Smooth muscle cell of the brain vasculature (primary cell): Measurements from ENCODE around the gene PCDHA12.
"Not testable (repeated sequence)": the region's sequence is repeated elsewhere in the genome, so short reads cannot be mapped to it uniquely, and the experiment has no call there.

Experiments used
- DNase-seq: peaks from one replicate; pipeline ENCODE4 v3.0.0-alpha.2; 2012; ENCODE audit warnings: low read depth, low spot score

PCDHA12 gene

GRCh38 chr5:140857987-140858240, 17.2 kb upstream of the PCDHA12 start:
- no peak for DNase-seq

GRCh38 chr5:140862441-140863295, 12.4 kb upstream of the PCDHA12 start:
- DNase-seq, result no peak

- DNase-seq, result no peak
Observed at GRCh38 chr5:140868721-140869554, 6.2 kb upstream of the PCDHA12 start, which contains the start of gene PCDHA11. Gene PCDHA11 (plus strand): TSS chr5:140868957. CDS start chr5:140869104, 147 bp downstream.

GRCh38 chr5:140869555-140869886, 5.6 kb upstream of the PCDHA12 start:
- DNase-seq, result no peak

- no peak for DNase-seq
Observed at GRCh38 chr5:140870221-140871201, 4.6 kb upstream of the PCDHA12 start.

GRCh38 chr5:140876541-140877261, 1.6 kb downstream of the PCDHA12 start:
- DNase-seq, result not testable (repeated sequence)

GRCh38 chr5:140877262-140877581, 2.1 kb downstream of the PCDHA12 start:
- DNase-seq, result no peak

GRCh38 chr5:140881889-140882590, 6.9 kb downstream of the PCDHA12 start, which contains the start of gene PCDHA13:
Gene PCDHA13 (plus strand): TSS chr5:140882124. CDS start chr5:140882269, 145 bp downstream.
- no peak for DNase-seq

- no peak for DNase-seq
Observed at GRCh38 chr5:140882591-140882899, 7.4 kb downstream of the PCDHA12 start.

GRCh38 chr5:140883373-140883772, 8.3 kb downstream of the PCDHA12 start:
- DNase-seq, result no peak

GRCh38 chr5:140883927-140884697, 9.0 kb downstream of the PCDHA12 start:
- no peak for DNase-seq

- no peak for DNase-seq
Observed at GRCh38 chr5:140916325-140916724, 41.2 kb downstream of the PCDHA12 start.

- DNase-seq, result no peak
Observed at GRCh38 chr5:140923601-140924000, 48.5 kb downstream of the PCDHA12 start.

- no peak for DNase-seq
Observed at GRCh38 chr5:140925806-140926442, 50.8 kb downstream of the PCDHA12 start, which contains the start of gene PCDHAC1. Gene PCDHAC1 (plus strand): TSS chr5:140926299. CDS start chr5:140926893, 594 bp downstream.

GRCh38 chr5:140926443-140927227, 51.5 kb downstream of the PCDHA12 start:
- DNase-seq, result no peak

- DNase-seq, result no peak
Observed at GRCh38 chr5:140927228-140927573, 52.1 kb downstream of the PCDHA12 start.
